GM21576 (cell line): ENCODE measurements around the gene KCNIP3.

Source experiments
- ATAC-seq: cut with Tn5 transposase; IDR thresholded peaks from one replicate; pipeline ENCODE4 v1.9.1; 2021; ENCODE audit warnings: mild to moderate bottlenecking, moderate library complexity; ENCODE audit not compliant: unreplicated experiment

The KCNIP3 gene

DNA sequence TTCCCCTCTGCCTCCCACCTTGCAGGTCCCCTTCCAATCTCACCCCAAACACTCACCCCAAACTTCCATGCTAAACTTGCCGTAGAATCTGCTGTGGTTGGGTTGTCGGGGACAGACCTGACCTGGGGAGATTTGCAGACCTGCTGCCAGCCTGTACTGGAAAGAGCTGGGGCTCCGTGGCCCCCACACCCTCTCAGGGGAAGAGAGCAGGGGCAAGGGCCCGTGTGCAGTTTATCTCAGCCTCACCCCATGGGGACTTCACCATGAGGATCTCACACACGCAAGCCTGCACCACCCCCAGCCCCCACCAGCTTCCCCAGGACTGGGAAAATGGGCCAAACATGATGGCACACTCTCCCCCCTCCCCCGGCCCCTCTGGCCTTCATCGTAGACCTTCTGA is 30.7 kb downstream of the KCNIP3 start:
- ATAC-seq: no peak

DNA sequence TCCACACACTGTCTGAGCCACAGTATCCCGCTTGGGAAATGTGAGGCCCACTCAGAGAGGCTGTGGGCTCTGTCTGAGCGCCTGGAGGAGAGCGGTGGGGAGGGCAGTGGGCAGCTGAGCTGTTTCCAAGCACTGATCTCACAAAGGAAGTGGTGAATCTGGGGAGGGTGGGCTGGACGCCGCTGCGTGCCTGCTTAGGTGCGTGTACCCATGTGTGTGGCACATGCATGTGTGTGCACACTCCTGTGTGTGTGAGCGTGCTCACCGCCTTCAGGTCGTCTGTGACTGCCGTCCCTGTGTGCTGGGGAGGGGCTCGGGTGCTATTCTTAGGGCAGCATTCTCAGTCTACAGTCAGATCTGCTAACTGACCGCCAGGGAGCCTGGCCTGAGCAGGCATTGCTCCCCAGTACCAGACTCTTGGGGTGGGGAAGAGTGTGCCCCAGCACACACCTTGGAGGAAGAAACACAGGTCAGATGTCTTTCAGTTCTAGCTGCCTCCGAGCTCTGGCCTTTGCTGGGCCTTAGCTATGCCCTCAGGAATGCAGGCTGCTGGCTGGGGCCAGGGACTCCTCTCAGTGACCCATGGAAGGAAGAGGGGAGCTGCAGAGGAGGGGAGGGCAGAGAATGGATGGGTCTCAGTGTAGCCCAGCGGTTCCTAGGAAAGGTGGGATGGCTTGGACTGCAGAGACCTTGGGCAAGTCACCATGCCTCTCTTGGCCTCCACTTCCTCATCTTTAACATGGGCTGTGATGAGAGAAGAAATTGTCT is 31.4 kb downstream of the KCNIP3 start:
- no peak for ATAC-seq

DNA sequence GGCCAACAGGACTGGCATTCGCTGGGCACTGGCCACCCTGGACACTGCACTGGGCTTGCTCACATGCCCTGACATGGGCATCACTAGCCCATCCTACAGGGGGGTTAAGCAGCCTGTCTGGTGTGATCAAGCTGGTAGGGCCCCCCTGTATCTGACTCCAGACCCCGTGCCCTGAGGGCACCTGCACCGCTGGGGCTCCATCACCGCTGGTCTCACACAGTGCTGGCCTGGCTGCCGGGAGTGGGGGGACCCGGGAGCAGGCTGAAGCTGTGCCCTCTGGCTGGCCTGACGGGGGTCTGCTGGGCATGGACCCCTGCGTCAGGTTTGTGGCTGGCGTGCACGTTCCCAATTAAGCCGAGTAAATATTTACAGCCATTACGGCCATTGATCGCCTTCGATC is 32.3 kb downstream of the KCNIP3 start:
- no peak for ATAC-seq

DNA sequence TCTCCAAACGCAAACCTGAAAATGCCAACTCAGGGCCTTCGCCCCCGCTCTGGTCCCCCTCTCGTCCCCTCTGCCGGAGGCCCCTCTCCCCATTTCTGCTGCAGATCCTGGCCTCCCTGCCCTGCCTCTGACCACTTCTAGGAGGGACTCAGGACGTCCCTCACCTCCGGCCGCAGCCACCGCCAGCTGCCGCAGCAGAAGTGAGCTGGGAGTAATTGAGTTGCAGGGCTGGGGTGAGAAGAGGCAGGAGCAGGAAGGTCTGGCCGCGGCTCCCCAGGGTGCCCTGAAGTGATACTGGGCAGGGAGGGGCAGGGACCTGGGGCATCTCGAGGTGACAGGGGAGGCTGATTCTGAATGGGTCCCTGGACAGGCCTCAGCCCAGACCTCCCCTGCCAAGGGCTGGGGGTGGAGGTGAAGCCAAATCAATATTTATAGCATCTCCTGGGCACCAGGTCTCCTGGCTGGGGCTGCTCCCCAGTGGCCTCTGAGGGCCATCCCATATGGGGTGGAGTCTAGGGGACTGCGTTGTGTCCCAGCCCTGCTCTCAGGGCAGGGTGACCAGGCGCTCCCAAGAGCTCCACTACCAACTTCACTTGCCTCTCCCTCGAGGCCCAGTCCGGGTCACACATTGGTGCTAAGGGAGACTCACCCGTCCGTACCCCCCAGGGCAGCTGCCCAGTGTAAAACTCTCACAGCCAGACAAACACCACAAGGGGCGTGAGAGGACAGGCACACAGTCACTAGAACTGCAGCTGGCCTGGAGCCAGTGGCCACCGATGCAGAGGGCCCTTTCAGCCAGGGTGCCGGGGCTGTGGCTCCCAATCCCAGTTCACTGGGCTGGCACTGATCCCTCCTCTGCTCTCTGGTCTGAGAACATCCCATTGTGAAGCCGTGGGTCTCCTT is 33.0 kb downstream of the KCNIP3 start:
- ATAC-seq: no peak

DNA sequence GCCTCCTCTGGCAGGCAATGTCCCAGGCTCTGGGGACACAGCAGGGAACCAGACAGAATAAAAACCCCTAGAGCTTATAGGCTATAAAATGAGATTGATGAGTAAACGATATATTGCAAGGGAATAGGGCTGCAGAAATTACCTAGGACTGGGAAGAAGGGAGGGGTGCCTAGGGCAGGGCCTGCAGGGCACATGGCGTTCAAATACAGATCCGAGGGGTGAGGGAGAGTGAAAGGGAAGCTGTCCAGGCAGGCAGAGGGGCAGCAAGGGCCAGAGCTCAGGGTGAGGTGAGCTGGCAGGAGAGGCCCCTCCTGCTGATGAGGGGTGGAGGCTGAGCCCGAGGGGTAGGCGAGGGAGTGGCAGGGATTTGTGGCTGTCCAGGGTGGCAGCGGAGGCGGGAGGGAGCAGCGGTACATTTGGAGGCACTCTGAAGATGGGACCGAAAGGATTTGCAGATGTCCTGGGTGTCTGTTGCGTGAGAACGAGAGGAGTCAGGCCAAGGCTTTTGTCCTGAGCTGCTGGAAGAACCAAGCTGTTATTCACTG is 33.7 kb downstream of the KCNIP3 start:
- no peak for ATAC-seq

DNA sequence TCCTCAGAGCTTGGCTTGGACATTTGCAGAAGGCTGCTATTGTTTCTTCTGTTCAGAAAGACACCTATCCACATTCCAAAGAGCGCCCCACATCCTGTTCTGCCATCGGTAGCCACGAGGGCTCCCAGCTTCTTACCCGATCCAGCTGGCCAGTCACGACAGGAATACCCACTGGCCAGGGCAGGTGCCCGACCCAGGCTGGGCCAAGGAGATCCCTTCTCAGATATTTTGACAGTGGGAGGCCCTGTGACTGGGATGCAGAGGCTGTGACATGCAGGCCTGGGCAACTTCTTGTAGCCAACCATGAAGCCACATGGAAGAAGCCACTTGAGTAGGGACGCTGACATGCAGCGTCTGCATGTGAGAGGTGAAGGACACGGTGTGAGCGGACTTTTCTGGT is 34.5 kb downstream of the KCNIP3 start:
- no peak for ATAC-seq

DNA sequence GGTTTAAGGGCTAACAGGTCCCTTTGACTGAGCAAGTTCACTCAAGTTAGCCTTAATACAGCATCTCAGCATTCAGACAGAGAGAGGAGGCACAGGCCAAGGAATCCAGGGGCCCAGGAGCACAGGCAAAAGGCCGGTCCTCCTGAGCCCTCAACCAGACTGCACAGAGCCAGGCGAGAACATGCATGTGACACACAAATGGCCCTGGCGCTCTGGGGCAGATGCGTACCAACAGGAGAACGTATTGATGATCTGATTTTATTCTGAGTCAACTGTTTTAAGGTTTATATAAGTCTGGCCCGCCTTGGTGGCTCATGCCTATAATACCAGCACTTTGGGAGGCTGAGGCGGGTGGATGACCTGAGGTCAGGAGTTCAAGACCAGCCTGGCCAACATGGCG is 34.9 kb downstream of the KCNIP3 start:
- ATAC-seq: no peak

GRCh38 chr2:95333056-95333455 is 35.9 kb downstream of the KCNIP3 start:
- ATAC-seq: no peak

GRCh38 chr2:95333888-95334338 is 36.8 kb downstream of the KCNIP3 start:
- ATAC-seq: no peak

DNA sequence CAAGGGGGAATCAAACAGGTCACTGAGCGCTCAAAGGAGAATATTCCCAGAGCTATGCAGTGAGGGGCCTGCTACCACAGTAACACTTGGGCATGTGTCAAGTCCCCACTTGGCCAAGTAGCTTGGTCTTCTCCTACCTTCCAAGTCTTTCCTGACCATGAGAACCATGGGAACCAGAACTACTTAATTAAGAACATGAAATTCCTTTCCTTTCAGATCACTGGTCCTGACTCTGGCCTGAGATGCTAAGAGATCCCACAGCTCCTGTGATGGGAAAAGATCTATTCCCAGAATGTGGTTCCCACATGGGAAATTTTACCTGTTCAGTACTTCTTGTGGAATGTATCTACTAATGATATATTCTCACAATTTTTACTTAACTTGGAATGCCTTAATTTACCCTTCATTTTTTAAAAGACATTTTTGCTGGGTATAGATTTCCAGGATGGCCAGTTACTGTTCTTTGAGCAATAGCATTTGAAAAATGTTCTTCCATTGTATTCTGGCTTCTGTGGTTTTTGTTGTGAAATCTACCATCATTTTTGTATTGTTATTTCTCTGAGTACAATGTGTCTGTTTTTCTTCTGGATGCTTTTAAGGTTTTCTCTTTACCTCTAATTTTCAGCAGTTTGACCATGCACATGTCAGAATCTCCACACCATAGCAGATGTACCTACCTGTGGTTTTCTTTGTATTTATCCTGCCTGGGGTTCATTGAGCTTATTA is 37.9 kb downstream of the KCNIP3 start:
- ATAC-seq: no peak

DNA sequence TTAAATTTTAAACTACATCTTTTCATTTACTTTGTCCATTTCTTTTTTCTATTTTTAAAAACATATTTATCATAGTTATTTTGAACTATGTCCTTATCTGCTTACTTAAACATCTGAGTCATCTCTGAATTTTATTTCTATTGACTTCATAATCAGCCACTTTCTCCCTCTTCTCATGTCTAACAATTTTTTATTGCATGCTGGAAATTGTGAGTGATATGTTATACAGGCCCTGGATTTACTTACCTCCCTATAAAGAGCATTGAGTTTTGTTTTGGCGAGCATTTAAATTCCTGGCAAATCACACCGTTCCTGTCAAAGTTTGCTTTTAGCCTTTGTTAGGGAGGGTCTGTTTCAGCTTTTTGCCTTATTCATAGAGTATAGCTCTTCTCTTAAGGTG is 39.3 kb downstream of the KCNIP3 start:
- ATAC-seq: no peak

DNA sequence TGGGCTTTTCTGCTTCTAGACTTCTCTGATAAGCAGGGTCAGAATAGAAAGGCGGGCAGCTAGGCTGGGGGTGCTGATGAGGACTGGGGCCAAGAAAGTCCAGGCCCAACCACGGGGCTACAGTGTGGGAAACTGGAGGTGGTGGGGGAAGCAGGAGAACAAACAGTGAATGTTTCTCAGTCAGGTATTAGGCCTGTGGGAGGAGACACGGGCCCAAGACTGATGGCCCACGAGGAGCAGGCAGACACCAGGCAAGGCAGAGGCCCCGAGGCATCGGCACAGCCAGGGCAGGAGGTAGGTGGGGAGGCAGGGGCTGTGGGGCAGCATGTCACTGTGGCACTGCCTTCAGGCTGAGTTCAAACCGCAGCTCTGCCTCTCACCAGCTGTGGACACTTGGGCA is 40.7 kb downstream of the KCNIP3 start:
- ATAC-seq: no peak

- ATAC-seq: no peak
These were observed 45.6 kb downstream of the KCNIP3 start for GRCh38 chr2:95342556-95343320.

DNA sequence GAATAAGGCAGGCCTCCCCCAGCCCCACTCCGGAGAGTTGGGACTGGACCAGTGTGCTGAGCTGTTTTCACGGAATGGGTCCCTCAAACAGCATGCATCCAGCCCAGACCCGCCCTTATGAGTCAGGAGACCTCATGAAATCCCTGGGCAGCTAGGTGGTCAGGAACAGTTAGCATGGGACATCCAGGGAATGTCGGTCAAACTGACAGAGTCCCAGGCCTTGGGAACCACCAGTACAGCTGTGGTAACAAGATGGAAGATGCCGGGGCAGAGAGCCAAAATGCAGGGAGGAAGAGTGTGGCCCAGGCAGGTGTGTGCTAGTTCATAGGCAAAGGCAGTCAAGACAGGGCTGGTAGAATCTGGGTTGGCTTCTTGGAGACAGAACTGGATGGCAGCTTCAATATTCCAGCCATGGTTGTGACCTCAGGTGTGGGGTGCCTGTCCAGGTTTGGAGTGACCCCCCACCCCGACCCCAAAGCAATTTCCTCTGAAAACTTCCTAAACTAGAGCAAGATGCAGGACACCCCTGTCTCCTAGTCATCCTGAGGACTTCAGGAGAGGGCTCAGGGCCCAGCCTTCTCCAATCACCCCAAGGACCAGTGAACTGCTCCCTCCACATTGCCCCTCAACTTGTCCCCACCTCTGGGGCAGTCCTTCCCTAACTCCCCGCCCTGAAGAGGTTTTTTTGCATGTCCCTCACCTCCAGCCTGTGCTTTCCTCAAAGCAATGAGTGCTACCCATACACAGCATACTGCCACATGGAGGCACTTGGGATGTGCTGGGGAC is 46.5 kb downstream of the KCNIP3 start:
- ATAC-seq: no peak

- ATAC-seq: no peak
These were observed 47.1 kb downstream of the KCNIP3 start for GRCh38 chr2:95344215-95344583.

GRCh38 chr2:95344656-95345055 is 47.5 kb downstream of the KCNIP3 start:
- no peak for ATAC-seq

- peak; percentile 5 for ATAC-seq
These were observed 48.0 kb downstream of the KCNIP3 start for GRCh38 chr2:95345081-95345562.

- peak; percentile 79 for ATAC-seq
These were observed 48.5 kb downstream of the KCNIP3 start for GRCh38 chr2:95345563-95346230.

- ATAC-seq: no peak
These were observed 49.1 kb downstream of the KCNIP3 start for GRCh38 chr2:95346231-95346737.
